DMS114 treated with DMSO at 0.1 percent for 48 hours (cell line): ENCODE results near the gene ANAPC1.
"Not testable (repeated sequence)": the region's sequence is repeated elsewhere in the genome, so short reads cannot be mapped to it uniquely, and the experiment has no call there.

Experiments used
- DNase-seq: peaks from one replicate; lab custom pipeline; 2025; ENCODE audit not compliant: unreplicated experiment; lab: John Stamatoyannopoulos, UW

Gene ANAPC1, protein sequence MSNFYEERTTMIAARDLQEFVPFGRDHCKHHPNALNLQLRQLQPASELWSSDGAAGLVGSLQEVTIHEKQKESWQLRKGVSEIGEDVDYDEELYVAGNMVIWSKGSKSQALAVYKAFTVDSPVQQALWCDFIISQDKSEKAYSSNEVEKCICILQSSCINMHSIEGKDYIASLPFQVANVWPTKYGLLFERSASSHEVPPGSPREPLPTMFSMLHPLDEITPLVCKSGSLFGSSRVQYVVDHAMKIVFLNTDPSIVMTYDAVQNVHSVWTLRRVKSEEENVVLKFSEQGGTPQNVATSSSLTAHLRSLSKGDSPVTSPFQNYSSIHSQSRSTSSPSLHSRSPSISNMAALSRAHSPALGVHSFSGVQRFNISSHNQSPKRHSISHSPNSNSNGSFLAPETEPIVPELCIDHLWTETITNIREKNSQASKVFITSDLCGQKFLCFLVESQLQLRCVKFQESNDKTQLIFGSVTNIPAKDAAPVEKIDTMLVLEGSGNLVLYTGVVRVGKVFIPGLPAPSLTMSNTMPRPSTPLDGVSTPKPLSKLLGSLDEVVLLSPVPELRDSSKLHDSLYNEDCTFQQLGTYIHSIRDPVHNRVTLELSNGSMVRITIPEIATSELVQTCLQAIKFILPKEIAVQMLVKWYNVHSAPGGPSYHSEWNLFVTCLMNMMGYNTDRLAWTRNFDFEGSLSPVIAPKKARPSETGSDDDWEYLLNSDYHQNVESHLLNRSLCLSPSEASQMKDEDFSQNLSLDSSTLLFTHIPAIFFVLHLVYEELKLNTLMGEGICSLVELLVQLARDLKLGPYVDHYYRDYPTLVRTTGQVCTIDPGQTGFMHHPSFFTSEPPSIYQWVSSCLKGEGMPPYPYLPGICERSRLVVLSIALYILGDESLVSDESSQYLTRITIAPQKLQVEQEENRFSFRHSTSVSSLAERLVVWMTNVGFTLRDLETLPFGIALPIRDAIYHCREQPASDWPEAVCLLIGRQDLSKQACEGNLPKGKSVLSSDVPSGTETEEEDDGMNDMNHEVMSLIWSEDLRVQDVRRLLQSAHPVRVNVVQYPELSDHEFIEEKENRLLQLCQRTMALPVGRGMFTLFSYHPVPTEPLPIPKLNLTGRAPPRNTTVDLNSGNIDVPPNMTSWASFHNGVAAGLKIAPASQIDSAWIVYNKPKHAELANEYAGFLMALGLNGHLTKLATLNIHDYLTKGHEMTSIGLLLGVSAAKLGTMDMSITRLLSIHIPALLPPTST (N-terminal part only)

DNA sequence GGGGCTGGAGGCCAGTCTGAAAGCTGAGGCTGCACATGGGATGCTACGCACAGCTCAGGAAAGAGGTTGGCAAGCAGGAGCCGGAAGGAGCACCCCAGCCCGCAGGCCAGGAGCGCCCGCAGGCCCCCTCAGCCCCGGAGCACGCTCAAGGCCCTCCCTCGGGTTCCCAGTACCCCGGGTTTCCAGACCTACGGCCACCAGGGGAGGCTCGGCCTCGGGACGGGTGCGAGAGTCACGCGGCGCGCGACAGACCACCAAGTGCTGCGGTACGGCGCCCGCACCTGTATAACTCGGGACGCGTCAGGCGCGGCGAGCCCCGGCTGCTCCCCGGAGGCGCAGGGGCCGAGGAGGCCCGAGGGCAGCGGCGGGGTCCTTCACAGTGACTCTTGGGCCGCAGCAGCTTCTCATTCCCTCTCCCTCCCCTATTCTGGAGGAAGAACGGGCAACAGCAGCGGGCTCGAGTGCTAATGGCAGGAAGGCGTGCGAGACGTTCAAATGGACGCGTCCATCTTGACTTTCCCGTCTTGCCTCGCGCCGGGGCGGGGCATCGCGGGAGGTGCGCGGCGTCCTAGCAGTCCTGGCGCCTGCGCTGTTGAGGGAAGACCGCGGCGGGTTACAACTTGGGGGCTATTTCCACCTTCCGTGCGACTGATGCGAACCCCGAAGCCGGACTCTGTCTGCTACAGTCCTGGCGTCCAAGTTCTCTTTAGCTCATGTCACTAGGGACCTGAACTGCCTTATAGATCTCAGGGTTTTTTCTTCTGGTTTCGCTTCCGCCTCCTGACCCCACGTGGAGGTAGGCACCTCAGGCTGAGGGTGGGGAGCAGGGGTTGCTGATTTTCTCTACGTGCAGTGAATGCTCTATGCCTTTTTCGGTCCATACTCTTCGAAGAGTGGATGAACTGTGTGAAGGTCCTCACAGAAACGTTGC lies at the start of gene ANAPC1:
TSS of gene ANAPC1 (minus strand) at position 533 of the 931 bp plus-strand sequence. CDS start 3,368 bp downstream, outside the sequence.
- peak; percentile 65 for DNase-seq

DNA sequence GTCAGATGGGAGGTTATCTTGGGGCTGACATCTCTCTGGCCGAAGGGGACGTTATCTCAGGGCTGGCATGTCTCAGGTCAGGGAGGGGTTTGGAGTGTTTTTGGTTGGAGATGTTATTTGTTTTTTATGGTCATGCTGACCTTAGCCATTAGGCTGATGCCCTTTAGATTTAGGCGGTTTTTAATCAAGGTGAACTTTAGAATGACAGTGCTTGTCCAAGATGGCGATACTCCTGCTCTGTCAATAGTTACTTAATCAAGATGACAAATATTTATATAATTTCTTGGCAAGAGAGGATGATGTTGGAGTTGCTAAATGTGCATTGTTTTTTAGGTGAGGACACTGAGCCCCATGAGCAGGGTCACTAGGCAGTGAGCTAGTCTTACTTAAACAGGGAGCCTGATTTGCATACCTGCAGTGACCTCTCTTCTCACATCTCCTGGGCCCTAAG lies 48.9 kb upstream of the ANAPC1 start:
- DNase-seq, result no peak

GRCh38 chr2:111930875-111931274 lies 46.9 kb upstream of the ANAPC1 start:
- DNase-seq, result no peak

DNA sequence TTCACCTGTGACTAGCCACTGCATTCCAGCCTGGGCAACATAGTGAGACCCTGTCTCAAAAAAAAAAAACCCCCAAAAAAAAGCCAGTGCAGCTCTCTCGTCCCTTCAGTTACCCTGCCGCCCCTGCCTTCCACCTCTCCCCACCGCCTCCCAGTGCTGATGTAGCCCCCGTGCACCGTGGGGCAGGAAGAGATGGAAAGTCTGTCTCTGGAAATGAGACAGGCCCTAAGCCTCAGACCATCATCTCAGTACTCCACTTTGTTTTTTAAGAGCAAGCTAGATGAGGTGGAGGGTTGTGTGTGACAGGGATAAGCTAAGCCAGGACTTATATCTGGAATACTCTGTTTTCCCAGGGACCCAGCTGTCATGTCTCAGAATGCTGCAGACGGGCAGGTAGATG lies 46.4 kb upstream of the ANAPC1 start:
- no peak for DNase-seq

- no peak for DNase-seq
These were observed 43.7 kb upstream of the ANAPC1 start for GRCh38 chr2:111927723-111928122.

GRCh38 chr2:111924617-111925107 lies 40.7 kb upstream of the ANAPC1 start:
- DNase-seq, result no peak

- DNase-seq, result no peak
These were observed 39.3 kb upstream of the ANAPC1 start for GRCh38 chr2:111923276-111923804.

- no peak for DNase-seq
These were observed 36.0 kb upstream of the ANAPC1 start for GRCh38 chr2:111919794-111920608.

GRCh38 chr2:111919365-111919764 lies 35.4 kb upstream of the ANAPC1 start:
- no peak for DNase-seq

DNA sequence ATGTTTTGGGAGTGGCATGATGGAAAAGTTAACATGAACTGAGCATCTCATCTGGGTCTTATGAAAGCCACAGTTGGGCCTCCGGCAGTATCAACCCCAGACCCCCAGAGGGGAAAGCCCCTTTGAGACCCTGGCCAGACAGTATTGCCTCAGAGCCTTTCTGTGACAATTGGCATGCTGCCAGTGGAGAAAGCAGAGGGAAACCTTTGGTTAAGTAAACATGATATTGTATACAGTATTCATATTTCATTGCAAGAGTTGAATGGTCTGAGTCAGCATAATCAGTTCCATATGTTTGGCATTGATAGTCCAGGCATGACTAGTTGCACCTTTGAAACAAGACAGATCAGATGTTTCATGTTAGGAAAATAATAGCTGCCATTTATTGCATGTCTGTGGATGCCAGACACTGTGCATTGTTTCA lies 34.4 kb upstream of the ANAPC1 start:
- no peak for DNase-seq

DNA sequence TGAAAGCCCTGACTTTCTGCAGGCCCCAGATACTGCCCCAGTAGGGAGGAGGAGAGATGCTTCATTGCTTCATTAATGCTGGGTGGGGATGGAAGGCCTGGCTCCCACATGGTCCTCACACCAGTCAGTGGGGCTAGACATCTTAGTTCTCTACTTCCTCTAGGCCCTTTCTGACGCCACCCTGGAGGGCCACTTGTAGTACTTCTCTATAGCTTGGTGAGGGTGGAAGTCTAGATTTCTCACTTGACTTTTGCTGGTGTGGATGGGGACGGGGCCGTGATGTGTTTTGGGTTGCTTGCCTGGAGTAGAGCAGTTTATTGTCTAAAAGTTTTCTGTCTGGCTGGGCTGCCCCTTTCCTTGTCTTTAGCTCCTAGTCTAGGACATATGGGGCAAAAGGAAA lies 33.1 kb upstream of the ANAPC1 start:
- DNase-seq, result no peak

GRCh38 chr2:111912547-111912946 lies 28.6 kb upstream of the ANAPC1 start:
- no peak for DNase-seq

GRCh38 chr2:111911295-111911977 lies 27.4 kb upstream of the ANAPC1 start:
- DNase-seq, result not testable (repeated sequence)

DNA sequence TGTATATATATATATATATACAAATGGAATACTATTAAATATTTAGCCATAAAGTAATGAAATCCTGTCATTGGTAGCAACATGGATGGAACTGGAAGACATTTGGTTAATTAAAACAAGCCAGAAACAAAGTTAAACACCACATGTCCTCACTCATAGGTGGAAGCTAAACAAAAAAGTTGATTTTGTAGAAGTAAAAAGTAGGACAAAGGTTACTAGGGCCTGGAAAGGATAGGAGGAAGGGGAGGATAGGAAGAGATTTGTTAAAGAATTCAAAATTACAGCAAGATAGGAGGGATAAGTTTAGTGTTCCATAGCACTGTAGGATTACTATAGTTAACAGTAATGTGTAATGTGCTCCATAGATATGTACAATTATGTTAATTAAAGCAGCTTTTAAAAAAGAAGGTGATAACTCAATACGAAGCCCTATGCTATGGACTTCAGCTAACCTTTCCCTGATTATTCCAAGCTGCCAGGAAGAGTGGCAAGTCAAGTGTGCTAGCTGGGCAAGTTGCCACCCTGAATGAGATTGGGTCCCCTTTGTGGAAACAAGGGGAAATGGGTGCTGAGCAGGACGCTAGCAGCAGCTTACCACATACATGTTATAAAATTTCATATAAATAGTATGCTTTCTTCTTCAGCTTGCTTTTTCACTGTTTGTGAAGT lies 26.8 kb upstream of the ANAPC1 start:
- no peak for DNase-seq

DNA sequence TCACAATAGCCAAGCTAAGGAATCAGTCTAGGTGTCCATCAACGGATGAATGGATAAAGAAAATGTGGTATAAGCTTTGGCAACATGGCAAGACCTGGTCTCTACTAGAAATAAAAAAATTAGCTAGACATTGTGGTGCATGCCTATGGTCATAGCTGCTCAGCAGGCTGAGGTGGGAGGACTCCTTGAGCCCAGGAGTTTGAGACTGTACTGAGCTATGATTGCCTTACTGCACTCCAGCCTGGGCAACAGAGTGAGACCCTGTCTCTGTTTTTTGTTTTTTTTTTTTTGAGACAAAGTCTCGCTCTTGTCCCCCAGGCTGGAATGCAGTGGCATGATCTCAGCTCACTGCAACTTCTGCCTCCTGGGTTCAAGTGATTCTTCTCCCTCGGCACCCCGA lies 26.0 kb upstream of the ANAPC1 start:
- not testable (repeated sequence) for DNase-seq

- no peak for DNase-seq
These were observed 25.1 kb upstream of the ANAPC1 start for GRCh38 chr2:111909079-111909478.

GRCh38 chr2:111908578-111908977 lies 24.6 kb upstream of the ANAPC1 start:
- DNase-seq, result no peak
